ENCODE data around the gene VPS4A. TPM values are rescaled to one million over a fixed set of nuclear protein-coding genes. Genes with fewer than 3 reads are reported as not detected.

Gene VPS4A
- polyA plus RNA-seq, 1 of the 3 experiments (the other 2 are of a cell fraction): 20.8 TPM

- no peak for TF ChIP-seq CHD2 (IDR thresholded peaks at IDR 0.05; ENCODE audit: low read length, partially characterized antibody)
Measured at GRCh38 chr16:69307856-69308255, 3.3 kb upstream of the VPS4A start (continued).

GRCh38 chr16:69309316-69309715 is 1.8 kb upstream of the VPS4A start:
- no peak overlapping the region for H3K4me3 ChIP-seq (ENCODE audit: low read depth in 2 of 2, low read length in 1 of 2)
- H3F3A ChIP-seq (replicated peaks; ENCODE audit: insufficient read depth): peaks cover 23% of the 10 kb centered on the region
- peaks cover 29% of the 10 kb centered on the region for H3K79me2 ChIP-seq (ENCODE audit: insufficient read depth)
- H3K9ac ChIP-seq: no peak overlapping the region
- no peaks in the 10 kb centered on the region for H3K27me3 ChIP-seq (ENCODE audit: insufficient read depth)
- TF ChIP-seq FOSL2 (IDR thresholded peaks at IDR 0.05; ENCODE audit: borderline replicate concordance, low read depth) (no peak), SIN3A (IDR thresholded peaks at IDR 0.05; ENCODE audit: borderline replicate concordance, low read depth, low read length) (no peak), IRF3 (IDR thresholded peaks at IDR 0.05; ENCODE audit: low read depth, low read length) (no peak), MAX (IDR thresholded peaks at IDR 0.05; ENCODE audit: low read depth) (no peak), TEAD4 (IDR thresholded peaks at IDR 0.05; ENCODE audit: borderline replicate concordance, insufficient read depth) (no peak), RCOR1 (IDR thresholded peaks at IDR 0.05; ENCODE audit: low read length) (no peak), NFIC (IDR thresholded peaks at IDR 0.05; ENCODE audit: borderline replicate concordance) (no peak), REST (IDR thresholded peaks at IDR 0.05; ENCODE audit: low read depth, low read length) (no peak)
- DNase-seq: no peak
- no peaks in the 10 kb centered on the region for H3K9me2 ChIP-seq
- H3K27ac ChIP-seq (ENCODE audit: low read depth in 2 of 2, low read length in 1 of 2): no peak overlapping the region
- peaks cover 5% of the 10 kb centered on the region; the same call in 1 of the 2 replicates for H4K20me1 ChIP-seq (ENCODE audit: insufficient read depth)
- peaks cover 6 to 16% of the 10 kb centered on the region in 2 experiments for H3K36me3 ChIP-seq (replicated peaks in 1 of 2; ENCODE audit: control insufficient read depth in 1 of 2, insufficient read depth in 2 of 2, low read length in 1 of 2)
- H3K4me2 ChIP-seq: no peak overlapping the region
- H3K9me3 ChIP-seq: no peaks in the 10 kb centered on the region
- POLR2A ChIA-PET: no interaction called here
- CTCF ChIA-PET: no interaction called here
- H2AFZ ChIP-seq (ENCODE audit: low read depth): no peak overlapping the region
- 95% methylated on average over 12 of the region's 12 CpGs for WGBS (ENCODE audit: low lambda C conversion rate)
- H3K4me1 ChIP-seq (ENCODE audit: control insufficient read depth in 1 of 2, insufficient read depth in 2 of 2, low read depth in 1 of 2, low read length in 1 of 2): peaks cover 0 to 5% of the 10 kb centered on the region in 2 experiments; a peak in 1 of 4 replicates
